ENCODE measurements around the gene TCEA2.

The TCEA2 gene

DNA sequence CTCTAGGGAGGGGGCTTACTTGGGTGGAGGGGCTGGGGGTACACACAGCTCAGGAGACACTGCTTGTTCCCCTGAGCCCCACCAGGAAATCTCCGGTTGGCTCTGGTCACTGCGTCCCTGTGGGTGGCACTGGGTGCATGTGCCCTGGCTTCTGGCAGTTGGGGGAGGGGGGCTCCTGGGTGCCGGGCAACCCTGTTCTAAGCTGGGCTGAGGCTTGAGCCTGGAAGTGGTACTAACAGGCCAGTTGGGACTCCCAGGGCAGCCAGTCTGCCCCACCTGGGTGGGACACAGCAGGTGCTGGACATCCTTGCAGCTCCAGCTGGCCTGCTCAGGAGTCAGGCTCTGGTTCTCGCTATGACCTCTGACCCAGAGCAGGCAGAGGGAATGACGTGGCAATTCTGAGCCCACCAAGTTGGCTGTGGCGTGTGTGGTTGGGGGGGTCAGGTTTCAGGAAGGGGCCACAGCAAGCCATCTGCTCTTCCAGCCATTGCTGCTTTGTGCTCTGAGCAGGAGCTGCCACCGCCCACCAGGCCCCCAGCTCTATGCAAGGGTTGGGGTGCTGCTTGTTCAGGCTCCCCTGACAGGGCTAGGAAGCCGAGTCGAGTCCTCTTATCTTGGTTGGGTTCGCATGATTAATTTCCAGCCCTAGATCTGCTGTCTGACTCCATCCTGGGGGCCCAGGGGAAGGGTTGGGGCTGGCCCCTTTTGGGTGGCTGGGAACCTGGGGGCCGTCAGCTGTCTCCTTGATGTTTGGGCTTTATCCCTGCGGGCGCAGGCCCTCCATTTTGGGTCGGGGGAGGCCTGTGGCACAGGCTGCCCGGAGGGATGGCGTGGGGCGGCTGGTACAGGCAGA lies 26.4 kb upstream of the TCEA2 start:
- no peak overlapping the region for H3K4me3 ChIP-seq (ENCODE audit: low read depth in 1 of 2, low read length in 2 of 2)
- peaks cover 7 to 28% of the 10 kb centered on the region in 2 donors for H3K4me1 ChIP-seq (ENCODE audit: control insufficient read depth in 1 of 2, insufficient read depth in 2 of 2, low read length in 2 of 2)
- H3K27ac ChIP-seq (ENCODE audit: low read depth, low read length), result no peak overlapping the region
- peaks cover 42 to 51% of the 10 kb centered on the region in 2 donors for H3K27me3 ChIP-seq (ENCODE audit: control insufficient read depth in 1 of 2, insufficient read depth in 2 of 2, low read length in 2 of 2)
- H3K36me3 ChIP-seq (ENCODE audit: control insufficient read depth in 1 of 2, insufficient read depth in 2 of 2, low read length in 2 of 2), result peaks cover 24 to 34% of the 10 kb centered on the region in 2 donors
- H3K9me3 ChIP-seq (ENCODE audit: control insufficient read depth in 1 of 2, low read length in 2 of 2), result no peaks in the 10 kb centered on the region
- no peak overlapping the region for H3K9ac ChIP-seq (ENCODE audit: low read depth in 1 of 2, low read length in 2 of 2)

DNA sequence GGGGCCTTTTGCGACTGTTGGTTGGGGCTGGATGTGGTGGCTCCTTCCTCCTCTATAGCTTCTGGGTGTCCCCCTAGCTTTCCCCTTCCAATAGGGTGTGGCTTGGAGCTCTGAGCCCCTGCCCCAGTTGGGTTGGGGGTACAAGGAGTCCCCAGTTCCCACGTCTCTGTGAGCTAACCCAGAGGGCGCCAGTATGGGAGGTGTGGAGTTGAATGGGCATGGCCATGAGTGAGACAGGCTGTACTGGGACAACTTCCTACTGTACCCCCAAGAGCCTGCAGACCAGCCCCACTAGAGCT lies 25.9 kb upstream of the TCEA2 start:
- Histone ChIP-seq H3K9me3 (ENCODE audit: control insufficient read depth in 1 of 2, low read length in 2 of 2) (no peaks in the 10 kb centered on the region), H3K9ac (ENCODE audit: low read depth in 1 of 2, low read length in 2 of 2) (no peak overlapping the region), H3K27me3 (ENCODE audit: control insufficient read depth in 1 of 2, insufficient read depth in 2 of 2, low read length in 2 of 2) (peaks cover 47 to 57% of the 10 kb centered on the region in 2 donors), H3K27ac (ENCODE audit: low read depth, low read length) (no peak overlapping the region), H3K4me3 (ENCODE audit: low read depth in 1 of 2, low read length in 2 of 2) (no peak overlapping the region), H3K36me3 (ENCODE audit: control insufficient read depth in 1 of 2, insufficient read depth in 2 of 2, low read length in 2 of 2) (peaks cover 18 to 29% of the 10 kb centered on the region in 2 donors), H3K4me1 (ENCODE audit: control insufficient read depth in 1 of 2, insufficient read depth in 2 of 2, low read length in 2 of 2) (peaks cover 7 to 28% of the 10 kb centered on the region in 2 donors)

DNA sequence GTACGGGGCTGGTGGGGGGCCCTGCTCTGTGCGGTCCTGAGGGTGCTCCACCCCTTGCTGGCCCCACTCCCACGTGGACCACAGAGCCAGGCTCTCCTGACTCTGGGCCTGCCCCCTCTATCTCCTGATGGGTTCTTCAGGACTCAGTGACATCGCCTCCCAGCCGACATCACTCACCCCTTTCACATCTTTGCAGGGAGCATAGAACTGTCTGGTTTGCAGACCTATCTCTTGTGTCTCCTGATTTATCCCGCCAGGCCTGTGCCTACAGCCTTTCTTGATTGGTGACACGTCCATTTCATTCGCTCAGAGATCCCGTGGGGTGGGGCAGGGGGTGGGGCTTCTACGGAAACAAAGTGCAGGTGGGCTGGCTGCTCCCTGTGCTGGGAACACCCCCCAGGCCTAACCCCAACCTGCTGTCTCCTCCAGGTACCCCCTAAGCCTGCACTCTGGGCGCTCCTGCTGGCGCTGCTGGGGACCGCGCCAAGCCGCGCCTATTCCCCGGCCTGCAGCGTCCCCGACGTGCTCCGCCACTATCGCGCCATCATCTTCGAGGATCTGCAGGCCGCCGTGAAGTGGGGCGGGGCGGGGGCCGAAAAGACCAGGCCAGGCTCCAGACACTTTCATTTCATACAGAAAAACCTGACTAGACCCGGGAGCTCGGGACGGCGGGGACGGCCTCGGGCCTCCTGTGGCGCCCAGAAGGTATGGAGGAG lies 25.3 kb upstream of the TCEA2 start:
- no peak overlapping the region for H3K27ac ChIP-seq (ENCODE audit: low read depth, low read length)
- peaks cover 7 to 28% of the 10 kb centered on the region in 2 donors for H3K4me1 ChIP-seq (ENCODE audit: control insufficient read depth in 1 of 2, insufficient read depth in 2 of 2, low read length in 2 of 2)
- H3K27me3 ChIP-seq (ENCODE audit: control insufficient read depth in 1 of 2, insufficient read depth in 2 of 2, low read length in 2 of 2), result peaks cover 49 to 57% of the 10 kb centered on the region in 2 donors
- H3K4me3 ChIP-seq (ENCODE audit: low read depth in 1 of 2, low read length in 2 of 2), result no peak overlapping the region
- H3K9ac ChIP-seq (ENCODE audit: low read depth in 1 of 2, low read length in 2 of 2), result no peak overlapping the region
- no peaks in the 10 kb centered on the region for H3K9me3 ChIP-seq (ENCODE audit: control insufficient read depth in 1 of 2, low read length in 2 of 2)
- peaks cover 14 to 24% of the 10 kb centered on the region in 2 donors for H3K36me3 ChIP-seq (ENCODE audit: control insufficient read depth in 1 of 2, insufficient read depth in 2 of 2, low read length in 2 of 2)

DNA sequence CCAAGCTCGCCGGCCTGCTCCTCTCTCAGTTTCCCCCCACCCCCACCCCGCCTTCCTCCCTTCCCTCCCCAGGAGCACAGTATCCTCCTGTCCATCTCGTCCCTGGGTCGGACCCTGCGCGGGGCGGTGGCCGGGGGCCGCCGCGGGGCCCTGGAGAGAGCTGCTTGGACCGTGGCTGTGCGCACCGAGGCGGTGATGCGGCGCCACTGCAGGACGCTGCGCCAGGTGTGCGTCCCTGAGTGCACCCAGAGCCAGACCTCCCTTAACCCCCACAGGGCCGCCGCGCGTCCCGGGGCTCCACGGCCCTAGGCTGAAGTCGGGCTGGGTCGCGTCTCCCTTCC lies 24.8 kb upstream of the TCEA2 start:
- no peak overlapping the region for H3K27ac ChIP-seq (ENCODE audit: low read depth, low read length)
- no peaks in the 10 kb centered on the region for H3K9me3 ChIP-seq (ENCODE audit: control insufficient read depth in 1 of 2, low read length in 2 of 2)
- peaks cover 47 to 57% of the 10 kb centered on the region in 2 donors for H3K27me3 ChIP-seq (ENCODE audit: control insufficient read depth in 1 of 2, insufficient read depth in 2 of 2, low read length in 2 of 2)
- H3K4me3 ChIP-seq (ENCODE audit: low read depth in 1 of 2, low read length in 2 of 2), result peak overlapping the region in 1 of 2 donors; percentile 55
- peaks cover 7 to 28% of the 10 kb centered on the region in 2 donors for H3K4me1 ChIP-seq (ENCODE audit: control insufficient read depth in 1 of 2, insufficient read depth in 2 of 2, low read length in 2 of 2)
- no peak overlapping the region for H3K9ac ChIP-seq (ENCODE audit: low read depth in 1 of 2, low read length in 2 of 2)
- H3K36me3 ChIP-seq (ENCODE audit: control insufficient read depth in 1 of 2, insufficient read depth in 2 of 2, low read length in 2 of 2), result peaks cover 10 to 18% of the 10 kb centered on the region in 2 donors

DNA sequence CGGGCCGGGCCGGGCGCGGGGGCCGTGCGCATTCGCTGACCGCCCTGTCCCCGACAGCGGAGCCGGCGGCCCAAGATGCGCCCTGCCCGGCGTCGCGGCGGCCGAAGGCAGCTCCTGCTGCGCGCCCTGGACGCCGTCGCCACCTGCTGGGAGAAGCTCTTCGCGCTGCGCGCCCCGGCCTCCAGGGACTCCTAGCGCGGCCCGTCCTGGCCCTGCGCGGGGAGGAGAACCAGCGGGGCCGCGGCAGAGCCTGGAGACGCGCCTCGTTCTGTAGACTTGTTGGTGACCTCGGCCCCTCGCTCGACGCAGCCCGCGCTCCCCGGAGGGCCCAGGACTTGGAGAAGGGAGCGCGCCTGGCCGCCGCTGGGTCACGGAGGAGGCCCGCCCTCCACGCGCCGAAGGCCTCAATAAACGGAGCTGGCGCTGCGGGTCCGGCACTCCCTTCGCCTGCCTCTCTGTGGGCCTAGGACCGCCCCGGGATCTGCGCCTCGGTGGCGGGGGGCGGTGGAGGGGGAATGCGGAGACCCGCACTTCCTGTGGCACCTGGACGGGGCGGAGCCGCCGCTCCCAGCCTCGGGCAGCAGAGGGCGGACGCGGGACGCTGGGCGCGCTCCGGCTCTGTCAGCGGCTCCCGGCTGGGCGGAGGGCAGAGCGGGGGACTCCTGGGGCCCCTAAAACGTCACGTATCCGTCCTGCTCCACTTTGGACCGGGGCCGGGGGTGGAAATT lies 24.3 kb upstream of the TCEA2 start:
- no peak overlapping the region for H3K9ac ChIP-seq (ENCODE audit: low read depth in 1 of 2, low read length in 2 of 2)
- peaks cover 7 to 15% of the 10 kb centered on the region in 2 donors for H3K36me3 ChIP-seq (ENCODE audit: control insufficient read depth in 1 of 2, insufficient read depth in 2 of 2, low read length in 2 of 2)
- H3K27me3 ChIP-seq (ENCODE audit: control insufficient read depth in 1 of 2, insufficient read depth in 2 of 2, low read length in 2 of 2), result peaks cover 46 to 62% of the 10 kb centered on the region in 2 donors
- no peaks in the 10 kb centered on the region for H3K9me3 ChIP-seq (ENCODE audit: control insufficient read depth in 1 of 2, low read length in 2 of 2)
- H3K27ac ChIP-seq (ENCODE audit: low read depth, low read length), result no peak overlapping the region
- peak overlapping the region; percentile 55 to 58 for H3K4me3 ChIP-seq (ENCODE audit: low read depth in 1 of 2, low read length in 2 of 2)
- peaks cover 7 to 28% of the 10 kb centered on the region in 2 donors for H3K4me1 ChIP-seq (ENCODE audit: control insufficient read depth in 1 of 2, insufficient read depth in 2 of 2, low read length in 2 of 2)

DNA sequence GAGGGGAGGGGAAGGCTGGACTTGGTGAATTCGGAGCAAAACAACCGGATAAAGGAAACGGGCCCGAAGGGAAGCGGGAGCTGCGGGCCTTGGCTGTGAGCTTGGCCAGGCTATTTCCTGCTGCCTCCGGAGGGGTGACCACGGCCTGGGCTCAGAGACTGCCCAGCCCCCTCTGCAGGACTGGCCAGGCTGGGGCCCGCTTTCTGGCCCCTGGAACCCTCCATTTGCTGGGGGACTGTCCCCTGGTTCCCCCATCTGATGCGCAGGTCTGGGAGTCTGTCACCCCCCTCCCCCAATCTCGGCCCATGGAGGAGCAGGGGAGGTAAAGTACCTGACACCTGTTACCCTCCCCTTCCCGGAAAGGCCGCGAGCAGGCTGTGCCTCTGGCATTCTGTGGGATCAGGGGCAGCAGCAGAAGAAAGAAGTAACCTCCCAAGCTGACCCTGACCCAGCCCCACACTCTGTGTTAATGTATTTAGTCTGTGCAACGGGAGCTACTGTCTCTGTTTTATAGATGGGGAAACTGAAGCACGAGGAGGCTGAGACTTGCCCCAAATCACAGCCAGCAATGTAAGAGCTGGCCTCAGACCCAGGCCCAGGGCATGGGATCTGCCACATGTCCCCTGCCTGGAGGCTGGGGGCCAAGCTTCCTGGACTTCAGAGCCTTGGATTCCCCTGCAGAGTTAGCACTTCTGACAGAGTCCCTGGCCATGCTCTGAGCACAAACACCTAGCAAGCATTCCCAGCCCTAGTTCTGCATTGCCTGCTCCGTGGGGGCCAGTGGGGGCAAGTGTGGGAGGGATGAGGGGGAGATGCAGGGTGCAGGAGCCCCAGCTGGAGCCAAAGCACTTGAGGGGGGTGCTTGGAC lies 23.5 kb upstream of the TCEA2 start:
- Histone ChIP-seq H3K27me3 (ENCODE audit: control insufficient read depth in 1 of 2, insufficient read depth in 2 of 2, low read length in 2 of 2) (peaks cover 48 to 68% of the 10 kb centered on the region in 2 donors), H3K9me3 (ENCODE audit: control insufficient read depth in 1 of 2, low read length in 2 of 2) (no peaks in the 10 kb centered on the region), H3K27ac (ENCODE audit: low read depth, low read length) (no peak overlapping the region), H3K36me3 (ENCODE audit: control insufficient read depth in 1 of 2, insufficient read depth in 2 of 2, low read length in 2 of 2) (peaks cover 0 to 8% of the 10 kb centered on the region in 2 donors), H3K9ac (ENCODE audit: low read depth in 1 of 2, low read length in 2 of 2) (no peak overlapping the region), H3K4me3 (ENCODE audit: low read depth in 1 of 2, low read length in 2 of 2) (peak overlapping the region in 1 of 2 donors; percentile 55), H3K4me1 (ENCODE audit: control insufficient read depth in 1 of 2, insufficient read depth in 2 of 2, low read length in 2 of 2) (peaks cover 7 to 22% of the 10 kb centered on the region in 2 donors)

DNA sequence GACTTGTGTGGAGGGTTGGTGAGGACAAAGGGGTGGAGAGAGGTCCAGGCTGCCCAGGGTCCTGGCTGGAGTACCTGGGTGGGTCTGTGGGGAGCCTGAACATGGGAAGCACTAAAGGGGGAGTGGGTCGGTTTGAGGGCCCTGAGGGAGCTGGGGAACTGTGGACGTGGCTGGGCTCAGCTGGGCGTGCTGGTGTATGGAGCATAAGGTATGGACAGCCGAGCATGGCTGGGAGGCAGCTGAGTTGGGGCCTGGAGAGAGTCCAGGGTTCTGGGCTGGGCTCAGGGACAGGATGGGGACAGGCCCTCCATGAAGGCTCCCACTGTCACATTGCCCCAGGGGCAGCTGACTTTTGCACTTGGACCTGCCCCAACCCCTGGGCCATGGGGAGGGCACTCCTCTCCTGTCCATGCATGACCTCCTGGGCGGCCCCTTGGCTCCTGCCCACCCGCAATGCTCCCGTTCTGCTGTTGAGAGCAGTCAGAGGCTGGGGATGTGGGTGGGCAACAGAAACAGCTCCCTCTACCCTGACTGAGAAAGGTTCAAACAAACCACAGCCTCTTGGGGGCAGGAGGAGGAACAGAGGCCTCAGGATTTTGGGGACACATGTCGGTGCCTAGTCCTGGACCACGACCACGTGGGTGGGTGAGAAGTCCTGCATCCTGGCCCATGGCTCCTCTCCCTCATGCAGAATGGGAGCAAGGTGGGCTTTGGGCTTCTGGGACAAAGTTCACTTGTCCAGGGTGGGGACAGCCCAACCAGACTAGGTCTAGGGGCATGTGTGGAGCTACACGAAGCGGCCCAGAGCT lies 22.6 kb upstream of the TCEA2 start:
- Histone ChIP-seq H3K9ac (ENCODE audit: low read depth in 1 of 2, low read length in 2 of 2) (no peak overlapping the region), H3K4me1 (ENCODE audit: control insufficient read depth in 1 of 2, insufficient read depth in 2 of 2, low read length in 2 of 2) (peaks cover 7 to 22% of the 10 kb centered on the region in 2 donors), H3K4me3 (ENCODE audit: low read depth in 1 of 2, low read length in 2 of 2) (no peak overlapping the region), H3K9me3 (ENCODE audit: control insufficient read depth in 1 of 2, low read length in 2 of 2) (no peaks in the 10 kb centered on the region), H3K27me3 (ENCODE audit: control insufficient read depth in 1 of 2, insufficient read depth in 2 of 2, low read length in 2 of 2) (peaks cover 53 to 75% of the 10 kb centered on the region in 2 donors), H3K36me3 (ENCODE audit: control insufficient read depth in 1 of 2, insufficient read depth in 2 of 2, low read length in 2 of 2) (no peaks in the 10 kb centered on the region), H3K27ac (ENCODE audit: low read depth, low read length) (no peak overlapping the region)

DNA sequence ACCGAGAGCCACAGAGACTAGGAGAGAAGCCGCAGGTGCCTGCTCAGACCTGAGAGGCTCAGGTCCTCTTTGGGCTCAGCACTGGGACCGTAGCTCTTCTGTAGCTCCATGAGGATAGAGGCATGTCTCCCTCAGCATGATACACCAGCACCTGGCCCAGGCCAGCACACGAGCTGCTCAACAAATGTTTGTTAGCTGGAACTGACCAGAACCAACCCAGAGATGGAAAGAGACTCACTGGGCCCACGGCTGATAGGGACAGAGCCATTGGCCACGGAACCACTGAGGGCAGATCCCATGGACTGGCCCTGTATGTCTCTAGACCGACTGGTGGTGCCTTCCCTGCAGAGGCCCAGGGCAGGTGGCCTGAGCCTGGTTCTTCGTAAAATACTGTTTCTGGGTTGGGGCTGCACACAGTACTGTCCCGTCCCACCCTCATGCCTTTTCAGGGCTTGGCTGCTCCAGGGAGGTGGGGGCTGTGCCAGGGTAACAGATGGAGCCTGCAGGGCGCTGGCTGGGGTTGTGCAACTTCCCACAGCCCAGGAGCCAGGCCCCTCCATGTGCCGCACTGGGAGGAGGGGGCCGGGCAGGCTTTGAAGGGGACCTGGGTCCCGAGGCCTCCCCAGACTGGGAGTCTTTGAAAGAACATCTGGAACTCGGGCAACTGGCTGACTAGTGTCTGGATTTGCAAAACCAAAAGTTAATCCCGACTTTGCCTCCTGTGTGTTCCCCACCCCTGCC lies 21.8 kb upstream of the TCEA2 start:
- no peak overlapping the region for H3K27ac ChIP-seq (ENCODE audit: low read depth, low read length)
- peaks cover 58 to 75% of the 10 kb centered on the region in 2 donors for H3K27me3 ChIP-seq (ENCODE audit: control insufficient read depth in 1 of 2, insufficient read depth in 2 of 2, low read length in 2 of 2)
- no peaks in the 10 kb centered on the region for H3K36me3 ChIP-seq (ENCODE audit: control insufficient read depth in 1 of 2, insufficient read depth in 2 of 2, low read length in 2 of 2)
- peaks cover 7 to 15% of the 10 kb centered on the region in 2 donors for H3K4me1 ChIP-seq (ENCODE audit: control insufficient read depth in 1 of 2, insufficient read depth in 2 of 2, low read length in 2 of 2)
- H3K9me3 ChIP-seq (ENCODE audit: control insufficient read depth in 1 of 2, low read length in 2 of 2), result no peaks in the 10 kb centered on the region
- no peak overlapping the region for H3K4me3 ChIP-seq (ENCODE audit: low read depth in 1 of 2, low read length in 2 of 2)
- H3K9ac ChIP-seq (ENCODE audit: low read depth in 1 of 2, low read length in 2 of 2), result no peak overlapping the region

DNA sequence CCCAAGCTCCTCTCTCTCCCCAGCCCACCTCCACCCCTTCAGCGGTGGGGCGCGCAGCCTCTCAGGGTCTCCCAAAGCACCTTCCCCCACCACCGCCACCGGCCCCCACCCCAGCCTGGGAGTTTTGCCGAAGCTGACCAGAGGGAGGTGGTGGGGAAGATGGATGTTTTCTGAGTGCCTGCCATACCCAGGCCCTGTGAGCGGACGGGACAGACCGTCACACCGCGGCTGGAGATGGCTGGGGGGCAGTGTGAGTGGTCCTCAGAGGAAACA lies 21.3 kb upstream of the TCEA2 start:
- Histone ChIP-seq H3K9me3 (ENCODE audit: control insufficient read depth in 1 of 2, low read length in 2 of 2) (no peaks in the 10 kb centered on the region), H3K27ac (ENCODE audit: low read depth, low read length) (no peak overlapping the region), H3K4me1 (ENCODE audit: control insufficient read depth in 1 of 2, insufficient read depth in 2 of 2, low read length in 2 of 2) (peaks cover 7 to 12% of the 10 kb centered on the region in 2 donors), H3K9ac (ENCODE audit: low read depth in 1 of 2, low read length in 2 of 2) (no peak overlapping the region), H3K27me3 (ENCODE audit: control insufficient read depth in 1 of 2, insufficient read depth in 2 of 2, low read length in 2 of 2) (peaks cover 57 to 75% of the 10 kb centered on the region in 2 donors), H3K36me3 (ENCODE audit: control insufficient read depth in 1 of 2, insufficient read depth in 2 of 2, low read length in 2 of 2) (no peaks in the 10 kb centered on the region), H3K4me3 (ENCODE audit: low read depth in 1 of 2, low read length in 2 of 2) (peak overlapping the region; percentile 17 to 55)

All from duodenal mucosa (tissue), 2 donors.